ENCODE results near the gene SRRT. TPM values are rescaled to one million over a fixed set of nuclear protein-coding genes. Genes with fewer than 3 reads are reported as not detected.

Gene SRRT
- total RNA-seq, 1 donor from 2014 or later = 60.4 TPM

DNA sequence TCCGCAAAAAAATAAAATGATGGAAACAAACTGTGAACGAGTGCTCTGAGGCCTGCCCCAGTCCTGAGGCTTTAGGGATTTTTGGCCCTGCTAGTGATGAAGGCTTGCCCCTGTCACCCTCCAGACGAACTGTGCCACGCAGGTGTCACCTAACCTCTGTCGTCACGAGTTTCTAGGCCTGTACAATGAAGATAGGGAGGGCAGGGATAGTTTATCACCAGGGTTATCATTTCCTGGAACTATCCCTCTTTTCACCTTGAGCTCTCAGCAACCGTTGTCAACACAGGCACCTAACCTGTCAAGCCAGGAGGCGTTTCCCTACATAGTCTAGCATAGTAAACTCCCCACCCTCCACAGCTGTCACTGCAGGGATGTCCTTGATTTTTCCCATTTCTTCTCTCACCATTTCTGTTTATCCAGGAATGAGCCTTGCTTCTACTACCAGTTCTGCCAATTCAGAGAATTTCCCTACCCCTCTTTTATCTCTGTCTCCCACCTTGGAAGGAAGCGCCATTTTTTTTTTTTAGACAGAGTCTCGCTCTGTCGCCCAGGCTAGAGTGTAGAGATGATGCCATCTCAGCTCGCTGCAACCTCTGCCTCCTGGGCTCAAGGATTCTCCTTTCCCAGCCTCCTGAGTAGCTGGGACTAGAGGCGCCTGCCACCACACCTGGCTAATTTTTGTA lies 23.0 kb downstream of the SRRT start:
- Histone ChIP-seq H3K27ac (no peak overlapping the region), H3K4me3 (no peak overlapping the region), H3K4me2 (no peak overlapping the region), H3K9ac (no peak overlapping the region), H3K9me3 (ENCODE audit: low read depth) (no peaks in the 10 kb centered on the region), H3K4me1 (peaks cover 8% of the 10 kb centered on the region), H4K20me1 (ENCODE audit: low read depth) (peaks cover 5% of the 10 kb centered on the region), H3K36me3 (no peaks in the 10 kb centered on the region), H3F3A (ENCODE audit: low read depth) (peaks cover 13% of the 10 kb centered on the region), H3K27me3 (peaks cover 34% of the 10 kb centered on the region), H3K79me2 (ENCODE audit: low read depth) (no peaks in the 10 kb centered on the region), H2AFZ (replicated peaks) (no peak overlapping the region)
- no peak for DNase-seq (ENCODE audit: low spot score)
- Mint-ChIP-seq H3K4me3 (peak overlapping the region; percentile 84), H3K36me3 (no peaks in the 10 kb centered on the region), H3K27me3 (ENCODE audit: insufficient read depth, low read depth) (peaks cover 25% of the 10 kb centered on the region), H3K4me1 (peaks cover 12% of the 10 kb centered on the region), H3K9me3 (no peaks in the 10 kb centered on the region), H3K27ac (peak overlapping the region; percentile 12)
- TF ChIP-seq, protein P1, sequence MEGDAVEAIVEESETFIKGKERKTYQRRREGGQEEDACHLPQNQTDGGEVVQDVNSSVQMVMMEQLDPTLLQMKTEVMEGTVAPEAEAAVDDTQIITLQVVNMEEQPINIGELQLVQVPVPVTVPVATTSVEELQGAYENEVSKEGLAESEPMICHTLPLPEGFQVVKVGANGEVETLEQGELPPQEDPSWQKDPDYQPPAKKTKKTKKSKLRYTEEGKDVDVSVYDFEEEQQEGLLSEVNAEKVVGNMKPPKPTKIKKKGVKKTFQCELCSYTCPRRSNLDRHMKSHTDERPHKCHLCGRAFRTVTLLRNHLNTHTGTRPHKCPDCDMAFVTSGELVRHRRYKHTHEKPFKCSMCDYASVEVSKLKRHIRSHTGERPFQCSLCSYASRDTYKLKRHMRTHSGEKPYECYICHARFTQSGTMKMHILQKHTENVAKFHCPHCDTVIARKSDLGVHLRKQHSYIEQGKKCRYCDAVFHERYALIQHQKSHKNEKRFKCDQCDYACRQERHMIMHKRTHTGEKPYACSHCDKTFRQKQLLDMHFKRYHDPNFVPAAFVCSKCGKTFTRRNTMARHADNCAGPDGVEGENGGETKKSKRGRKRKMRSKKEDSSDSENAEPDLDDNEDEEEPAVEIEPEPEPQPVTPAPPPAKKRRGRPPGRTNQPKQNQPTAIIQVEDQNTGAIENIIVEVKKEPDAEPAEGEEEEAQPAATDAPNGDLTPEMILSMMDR (IDR thresholded peaks at IDR 0.05) = no peak
- TF ChIP-seq EZH2phosphoT487 (IDR thresholded peaks at IDR 0.05) (no peak), EZH2 (IDR thresholded peaks at IDR 0.05) (no peak)

DNA sequence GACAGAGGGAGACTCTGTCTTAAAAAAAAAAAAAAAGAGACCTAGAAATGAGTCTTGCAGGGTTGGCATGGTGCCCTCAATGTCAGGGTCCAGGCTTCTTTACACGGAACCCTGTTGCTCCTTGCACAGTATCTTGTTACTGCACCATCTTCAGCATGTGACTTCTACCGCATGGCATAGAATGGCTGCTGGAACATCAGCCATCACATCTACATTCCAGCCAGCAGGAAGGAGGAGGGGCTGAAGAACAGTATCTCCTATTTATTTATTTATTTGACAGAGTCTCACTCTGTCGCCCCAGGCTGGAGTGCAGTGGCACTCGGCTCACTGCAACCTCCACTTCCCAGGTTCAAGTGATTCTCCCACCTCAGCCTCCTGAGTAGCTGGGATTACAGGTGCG lies 24.5 kb downstream of the SRRT start:
- Histone ChIP-seq H3K4me2 (no peak overlapping the region), H3K9me3 (ENCODE audit: low read depth) (no peaks in the 10 kb centered on the region), H3K27me3 (peaks cover 34% of the 10 kb centered on the region), H4K20me1 (ENCODE audit: low read depth) (peaks cover 5% of the 10 kb centered on the region), H2AFZ (replicated peaks) (no peak overlapping the region), H3K4me1 (peaks cover 1% of the 10 kb centered on the region), H3K27ac (no peak overlapping the region), H3K9ac (no peak overlapping the region), H3K79me2 (ENCODE audit: low read depth) (no peaks in the 10 kb centered on the region), H3K4me3 (no peak overlapping the region), H3K36me3 (no peaks in the 10 kb centered on the region), H3F3A (ENCODE audit: low read depth) (peaks cover 13% of the 10 kb centered on the region)
- TF ChIP-seq EZH2phosphoT487 (IDR thresholded peaks at IDR 0.05) (no peak), EZH2 (IDR thresholded peaks at IDR 0.05) (no peak)
- TF ChIP-seq, protein P1 (IDR thresholded peaks at IDR 0.05) = no peak
- Mint-ChIP-seq H3K27ac (no peak overlapping the region), H3K4me3 (no peak overlapping the region), H3K9me3 (no peaks in the 10 kb centered on the region), H3K36me3 (no peaks in the 10 kb centered on the region), H3K4me1 (peaks cover 9% of the 10 kb centered on the region), H3K27me3 (ENCODE audit: insufficient read depth, low read depth) (peaks cover 23% of the 10 kb centered on the region)
- DNase-seq (ENCODE audit: low spot score) = no peak

DNA sequence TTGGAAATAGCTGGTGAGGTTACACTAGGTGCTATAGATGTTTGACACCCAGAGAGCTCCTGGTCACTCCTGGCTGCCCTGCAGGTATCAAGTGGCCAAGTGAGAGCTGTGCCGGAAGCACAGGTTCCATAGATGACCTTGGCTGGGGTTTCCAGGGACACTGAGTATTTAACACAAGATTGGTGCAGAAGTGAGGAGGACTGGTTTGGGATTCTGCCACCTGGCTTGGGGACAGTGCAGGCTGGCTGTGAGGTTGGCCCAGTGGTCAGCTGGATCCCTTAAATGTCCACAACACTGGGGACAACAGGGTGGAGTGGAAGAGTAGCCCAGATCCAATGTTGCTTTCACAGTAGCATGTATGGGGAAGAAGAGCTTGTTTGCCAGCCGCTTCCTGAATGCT lies 26.1 kb downstream of the SRRT start:
- no peaks in the 10 kb centered on the region for H3K36me3 ChIP-seq
- H3K79me2 ChIP-seq (ENCODE audit: low read depth) = no peaks in the 10 kb centered on the region
- no peak overlapping the region for H3K4me3 ChIP-seq
- H2AFZ ChIP-seq (replicated peaks) = no peak overlapping the region
- Mint-ChIP-seq H3K4me1 (peaks cover 8% of the 10 kb centered on the region), H3K36me3 (no peaks in the 10 kb centered on the region), H3K9me3 (no peaks in the 10 kb centered on the region), H3K4me3 (peak overlapping the region; percentile 51), H3K27me3 (ENCODE audit: insufficient read depth, low read depth) (peaks cover 22% of the 10 kb centered on the region), H3K27ac (no peak overlapping the region)
- peaks cover 11% of the 10 kb centered on the region for H3F3A ChIP-seq (ENCODE audit: low read depth)
- no peaks in the 10 kb centered on the region for H3K9me3 ChIP-seq (ENCODE audit: low read depth)
- no peak overlapping the region for H3K9ac ChIP-seq
- H4K20me1 ChIP-seq (ENCODE audit: low read depth) = peaks cover 4% of the 10 kb centered on the region
- peaks cover 21% of the 10 kb centered on the region for H3K27me3 ChIP-seq
- no peak overlapping the region for H3K27ac ChIP-seq
- H3K4me1 ChIP-seq = no peaks in the 10 kb centered on the region
- no peak overlapping the region for H3K4me2 ChIP-seq
- TF ChIP-seq, protein P1 (IDR thresholded peaks at IDR 0.05) = no peak
- TF ChIP-seq EZH2 (IDR thresholded peaks at IDR 0.05) (no peak), EZH2phosphoT487 (IDR thresholded peaks at IDR 0.05) (no peak)
- no peak for DNase-seq (ENCODE audit: low spot score)
